Loucy (cell line): ENCODE results near the gene GPX6.

ENCODE experiments used
- H2AFZ ChIP-seq: fragments of 200-600 bp; sonication (generic); 2 replicates; pipeline ENCODE4 v1.6.0; 2016; ENCODE audit warnings: antibody characterized with exemption, mild to moderate bottlenecking, low read length, moderate library complexity
- H3F3A ChIP-seq: fragments of 200-600 bp; 2 replicates; pipeline ENCODE4 v1.6.0; 2016; ENCODE audit warnings: antibody characterized with exemption, low read depth, mild to moderate bottlenecking
- H3K27me3 ChIP-seq: fragments of 200-600 bp; sonication (generic); 2 replicates; pipeline ENCODE4 v1.6.1; 2014; ENCODE audit warnings: low read length, mild to moderate bottlenecking; ENCODE audit not compliant: insufficient read depth, poor library complexity, severe bottlenecking
- H3K36me3 ChIP-seq: fragments of 200-600 bp; sonication (generic); 2 replicates; pipeline ENCODE4 v1.6.1; 2016; ENCODE audit warnings: low read length; ENCODE audit not compliant: insufficient read depth
- H3K4me1 ChIP-seq: fragments of 200-600 bp; sonication (generic); 2 replicates; pipeline ENCODE4 v1.5.1; 2014; ENCODE audit warnings: low read length, mild to moderate bottlenecking; ENCODE audit not compliant: insufficient read depth, poor library complexity, severe bottlenecking
- H3K4me2 ChIP-seq: fragments of 200-600 bp; sonication (generic); 2 replicates; pipeline ENCODE4 v1.6.0; 2014; ENCODE audit warnings: antibody characterized with exemption, low read length, low read depth, mild to moderate bottlenecking; ENCODE audit not compliant: poor library complexity, severe bottlenecking
- H3K4me3 ChIP-seq: fragments of 200-600 bp; sonication (generic); 2 replicates; pipeline ENCODE4 v1.5.1; 2014; ENCODE audit warnings: low read length, mild to moderate bottlenecking, mixed read lengths; ENCODE audit not compliant: poor library complexity, severe bottlenecking
- H3K79me2 ChIP-seq: fragments of 200-600 bp; sonication (generic); 2 replicates; pipeline ENCODE4 v1.6.1; 2014; ENCODE audit warnings: low read length; ENCODE audit not compliant: insufficient read depth
- H3K9ac ChIP-seq: fragments of 200-600 bp; sonication (generic); 2 replicates; pipeline ENCODE4 v1.6.0; 2014; ENCODE audit warnings: mild to moderate bottlenecking, low read depth, low read length, moderate library complexity; ENCODE audit not compliant: poor library complexity, severe bottlenecking
- H3K9me2 ChIP-seq: fragments of 200-600 bp; sonication (generic); replicated peaks from 2 replicates; pipeline ENCODE4 v1.6.1; 2016; ENCODE audit warnings: low read depth, low read length, mixed read lengths
- H3K9me3 ChIP-seq: fragments of 200-600 bp; sonication (generic); 2 replicates; pipeline ENCODE4 v1.6.1; 2014; ENCODE audit warnings: mild to moderate bottlenecking, antibody characterized with exemption, low read length, low read depth; ENCODE audit not compliant: insufficient read depth
- H4K20me1 ChIP-seq: fragments of 200-600 bp; sonication (generic); 2 replicates; pipeline ENCODE4 v1.6.0; 2014; ENCODE audit warnings: antibody characterized with exemption, low read length, mild to moderate bottlenecking; ENCODE audit not compliant: insufficient read depth, poor library complexity, severe bottlenecking
- EZH2phosphoT487 ChIP-seq: fragments of 200-600 bp; IDR thresholded peaks from 2 replicates; pipeline ENCODE4 v1.6.1; 2018; ENCODE audit warnings: antibody characterized with exemption, mild to moderate bottlenecking, moderate library complexity, borderline replicate concordance
- TF ChIP-seq, protein P1 (sequence below): fragments of 200-600 bp; sonication (generic); conservative IDR thresholded peaks from 2 replicates; pipeline ENCODE4 v1.5.1; 2014; ENCODE audit warnings: mild to moderate bottlenecking, antibody characterized with exemption, low read length

Gene GPX6

GRCh38 chr6:28462401-28462800 is 53.2 kb downstream of the GPX6 start:
- H3K4me1 ChIP-seq, result no peaks in the 10 kb centered on the region
- no peak overlapping the region for H3K4me2 ChIP-seq
- no peak overlapping the region for H3K4me3 ChIP-seq
- no peaks in the 10 kb centered on the region for H3K9me2 ChIP-seq
- H3K9me3 ChIP-seq, result no peaks in the 10 kb centered on the region
- no peak overlapping the region for H2AFZ ChIP-seq
- H3K36me3 ChIP-seq, result no peaks in the 10 kb centered on the region
- no peaks in the 10 kb centered on the region for H4K20me1 ChIP-seq
- no peaks in the 10 kb centered on the region for H3K79me2 ChIP-seq
- TF ChIP-seq, protein P1, sequence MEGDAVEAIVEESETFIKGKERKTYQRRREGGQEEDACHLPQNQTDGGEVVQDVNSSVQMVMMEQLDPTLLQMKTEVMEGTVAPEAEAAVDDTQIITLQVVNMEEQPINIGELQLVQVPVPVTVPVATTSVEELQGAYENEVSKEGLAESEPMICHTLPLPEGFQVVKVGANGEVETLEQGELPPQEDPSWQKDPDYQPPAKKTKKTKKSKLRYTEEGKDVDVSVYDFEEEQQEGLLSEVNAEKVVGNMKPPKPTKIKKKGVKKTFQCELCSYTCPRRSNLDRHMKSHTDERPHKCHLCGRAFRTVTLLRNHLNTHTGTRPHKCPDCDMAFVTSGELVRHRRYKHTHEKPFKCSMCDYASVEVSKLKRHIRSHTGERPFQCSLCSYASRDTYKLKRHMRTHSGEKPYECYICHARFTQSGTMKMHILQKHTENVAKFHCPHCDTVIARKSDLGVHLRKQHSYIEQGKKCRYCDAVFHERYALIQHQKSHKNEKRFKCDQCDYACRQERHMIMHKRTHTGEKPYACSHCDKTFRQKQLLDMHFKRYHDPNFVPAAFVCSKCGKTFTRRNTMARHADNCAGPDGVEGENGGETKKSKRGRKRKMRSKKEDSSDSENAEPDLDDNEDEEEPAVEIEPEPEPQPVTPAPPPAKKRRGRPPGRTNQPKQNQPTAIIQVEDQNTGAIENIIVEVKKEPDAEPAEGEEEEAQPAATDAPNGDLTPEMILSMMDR, result no peak
- TF ChIP-seq EZH2phosphoT487, result no peak
- no peak overlapping the region for H3K9ac ChIP-seq
- no peaks in the 10 kb centered on the region for H3F3A ChIP-seq
- H3K27me3 ChIP-seq, result no peaks in the 10 kb centered on the region

- Histone ChIP-seq H3K4me2 (no peak overlapping the region), H3K9me3 (no peaks in the 10 kb centered on the region), H3K9me2 (no peaks in the 10 kb centered on the region), H3K9ac (no peak overlapping the region), H4K20me1 (no peaks in the 10 kb centered on the region), H3K4me1 (no peaks in the 10 kb centered on the region), H3F3A (no peaks in the 10 kb centered on the region), H2AFZ (no peak overlapping the region), H3K4me3 (no peak overlapping the region), H3K79me2 (no peaks in the 10 kb centered on the region), H3K27me3 (no peaks in the 10 kb centered on the region), H3K36me3 (no peaks in the 10 kb centered on the region)
- TF ChIP-seq, protein P1, result no peak
- no peak for TF ChIP-seq EZH2phosphoT487
Observed at GRCh38 chr6:28458568-28458967, 57.0 kb downstream of the GPX6 start.
